ENCODE data around the gene ZBTB7C.

The ZBTB7C gene

GRCh38 chr18:48374423-48375149 lies 34.6 kb downstream of the ZBTB7C start:
- POLR2A ChIA-PET = no interaction called here
- TF ChIP-seq ZNF394 (tag by site-specific recombination; IDR thresholded peaks at IDR 0.05; ENCODE audit: borderline replicate concordance) (no peak), EGR2 (tag by site-specific recombination; IDR thresholded peaks at IDR 0.05; ENCODE audit: low read depth) (no peak), ZNF561 (tag by site-specific recombination; IDR thresholded peaks at IDR 0.05; ENCODE audit: borderline replicate concordance) (no peak), OVOL3 (tag by site-specific recombination; IDR thresholded peaks at IDR 0.05) (no peak), ZNF23 (tag by site-specific recombination; IDR thresholded peaks at IDR 0.05; ENCODE audit: borderline replicate concordance) (no peak), ZSCAN5A (tag by site-specific recombination; IDR thresholded peaks at IDR 0.05) (no peak), ZNF610 (tag by site-specific recombination; IDR thresholded peaks at IDR 0.05; ENCODE audit: borderline replicate concordance) (no peak), GLI4 (tag by site-specific recombination; IDR thresholded peaks at IDR 0.05) (no peak), ZNF768 (tag by site-specific recombination; IDR thresholded peaks at IDR 0.05) (no peak)
- TF ChIP-seq, protein P1, sequence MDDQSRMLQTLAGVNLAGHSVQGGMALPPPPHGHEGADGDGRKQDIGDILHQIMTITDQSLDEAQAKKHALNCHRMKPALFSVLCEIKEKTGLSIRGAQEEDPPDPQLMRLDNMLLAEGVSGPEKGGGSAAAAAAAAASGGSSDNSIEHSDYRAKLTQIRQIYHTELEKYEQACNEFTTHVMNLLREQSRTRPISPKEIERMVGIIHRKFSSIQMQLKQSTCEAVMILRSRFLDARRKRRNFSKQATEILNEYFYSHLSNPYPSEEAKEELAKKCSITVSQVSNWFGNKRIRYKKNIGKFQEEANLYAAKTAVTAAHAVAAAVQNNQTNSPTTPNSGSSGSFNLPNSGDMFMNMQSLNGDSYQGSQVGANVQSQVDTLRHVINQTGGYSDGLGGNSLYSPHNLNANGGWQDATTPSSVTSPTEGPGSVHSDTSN (CRISPR knock-in tag; IDR thresholded peaks at IDR 0.05) = no peak
- H3K27ac ChIP-seq (ENCODE audit: extremely low read depth, low read depth, low read length) = no peak overlapping the region
- no peak overlapping the region for H3K4me3 ChIP-seq (ENCODE audit: low read depth, low read length)
- no peaks in the 10 kb centered on the region for H3K36me3 ChIP-seq (ENCODE audit: control insufficient read depth in 2 of 2, insufficient read depth in 1 of 2, low read length in 2 of 2)
- no peaks in the 10 kb centered on the region; the same call in 1 of the 2 replicates for H3K9me3 ChIP-seq (ENCODE audit: control insufficient read depth, insufficient read depth, low read depth, low read length)
- CTCF ChIA-PET = interaction anchor here (0.5 to 1.8 kb wide), 5 partner anchors 55 to 241 kb away, joined by 3 to 5 read pairs (median 4); no protein-coding TSS in a partner anchor
- no peaks in the 10 kb centered on the region for H3K4me1 ChIP-seq (ENCODE audit: control insufficient read depth, insufficient read depth, low read length)

- no peaks in the 10 kb centered on the region for H3K9me3 ChIP-seq (ENCODE audit: control insufficient read depth, insufficient read depth, low read depth, low read length)
- POLR2A ChIA-PET = no interaction called here
- no peak for TF ChIP-seq ZNF677 (tag by site-specific recombination; IDR thresholded peaks at IDR 0.05)
- TF ChIP-seq BCL6B (tag by site-specific recombination; IDR thresholded peaks at IDR 0.05) = no peak
- no peak for TF ChIP-seq ZNF223 (tag by site-specific recombination; IDR thresholded peaks at IDR 0.05)
- TF ChIP-seq HIC1 (tag by site-specific recombination; IDR thresholded peaks at IDR 0.05) = no peak
- TF ChIP-seq ZXDB (tag by site-specific recombination; IDR thresholded peaks at IDR 0.05) = no peak
- no peak for TF ChIP-seq ZNF423 (tag by site-specific recombination; IDR thresholded peaks at IDR 0.05)
- H3K4me3 ChIP-seq (ENCODE audit: low read depth, low read length) = no peak overlapping the region
- H3K27ac ChIP-seq (ENCODE audit: extremely low read depth, low read depth, low read length) = no peak overlapping the region
- CTCF ChIA-PET = interaction anchor here (0.7 kb wide), 1 partner anchor 292 kb away, joined by 3 read pairs; no protein-coding TSS in a partner anchor
- H3K4me1 ChIP-seq (ENCODE audit: control insufficient read depth, insufficient read depth, low read length) = no peaks in the 10 kb centered on the region
- H3K36me3 ChIP-seq (ENCODE audit: control insufficient read depth in 2 of 2, insufficient read depth in 1 of 2, low read length in 2 of 2) = no peaks in the 10 kb centered on the region
Observed at GRCh38 chr18:48371854-48372602, 37.2 kb downstream of the ZBTB7C start.
